ENCODE results near the gene ARHGEF19. TPM values are rescaled to one million over a fixed set of nuclear protein-coding genes. Genes with fewer than 3 reads are reported as not detected.

ARHGEF19 gene
- total and polyA plus RNA-seq, 2 of the 13 experiments (the other 11 are each of a cell fraction or from before 2014, with no cell fraction given) = 1.7 to 1.8 TPM

- TF ChIP-seq ZNF614 (CRISPR knock-in tag; IDR thresholded peaks at IDR 0.05; ENCODE audit: borderline replicate concordance) = peak; percentile 67; the same call in 1 of the 2 replicates
- TF ChIP-seq ZNF543 (CRISPR knock-in tag; IDR thresholded peaks at IDR 0.05) = no peak
- no peak for TF ChIP-seq NFIC (IDR thresholded peaks at IDR 0.05; ENCODE audit: low read length)
- peak; percentile 59; the same call in 1 of the 2 replicates for TF ChIP-seq KDM6A (CRISPR knock-in tag; IDR thresholded peaks at IDR 0.05; ENCODE audit: low read depth)
- no peak for TF ChIP-seq DMTF1 (CRISPR knock-in tag; IDR thresholded peaks at IDR 0.05)
- peak; percentile 30; the same call in 1 of the 2 replicates for TF ChIP-seq ERF (CRISPR knock-in tag; IDR thresholded peaks at IDR 0.05)
- peak; percentile 40; the same call in 1 of the 2 replicates for TF ChIP-seq ZNF292 (CRISPR knock-in tag; IDR thresholded peaks at IDR 0.05; ENCODE audit: borderline replicate concordance, low read depth)
- TF ChIP-seq FOSL2 (CRISPR knock-in tag; IDR thresholded peaks at IDR 0.05) = peak; percentile 96
- TF ChIP-seq UBTF (CRISPR knock-in tag; IDR thresholded peaks at IDR 0.05) = peak; percentile 16; the same call in 1 of the 2 replicates
- TF ChIP-seq KMT2A (CRISPR knock-in tag; IDR thresholded peaks at IDR 0.05) = no peak
- TF ChIP-seq FOXK2 (IDR thresholded peaks at IDR 0.05) = no peak
- peak; percentile 73 for TF ChIP-seq RXRB (CRISPR knock-in tag; IDR thresholded peaks at IDR 0.05; ENCODE audit: borderline replicate concordance)
- TF ChIP-seq POLR2AphosphoS2 (IDR thresholded peaks at IDR 0.05; ENCODE audit: low read depth, low read length) = no peak
- peak; percentile 43; the same call in 1 of the 2 replicates for TF ChIP-seq RCOR2 (CRISPR knock-in tag; IDR thresholded peaks at IDR 0.05)
- 0 out of 2 replicates have a peak, but pooled peaks have one; percentile 27 for TF ChIP-seq ZNF691 (CRISPR knock-in tag; IDR thresholded peaks at IDR 0.05; ENCODE audit: borderline replicate concordance, low read depth)
- TF ChIP-seq FOXO4 (CRISPR knock-in tag; conservative IDR thresholded peaks at IDR 0.05) = no peak
- TF ChIP-seq RELA (CRISPR knock-in tag; IDR thresholded peaks at IDR 0.05) = 0 out of 2 replicates have a peak, but pooled peaks have one; percentile 68
- TF ChIP-seq ZNF382 (CRISPR knock-in tag; IDR thresholded peaks at IDR 0.05; ENCODE audit: borderline replicate concordance) = no peak
These were observed 48.0 kb downstream of the ARHGEF19 start (continued) for GRCh38 chr1:16164213-16165072.

Data from HepG2 (cell line).